ENCODE measurements around the gene BICRAL. TPM values are rescaled to one million over a fixed set of nuclear protein-coding genes. Genes with fewer than 3 reads are reported as not detected.

BICRAL gene
- total and polyA plus RNA-seq, 2 of the 4 experiments (the other 2 are of a cell fraction): 4.0 to 6.1 TPM

- no peaks in the 10 kb centered on the region for H3K27me3 ChIP-seq (ENCODE audit: control insufficient read depth, insufficient read depth, low read length)
- H2BK5ac ChIP-seq (ENCODE audit: low read depth, low read length, poor library complexity, severe bottlenecking): no peak overlapping the region
- no peak overlapping the region for H3K4me2 ChIP-seq (ENCODE audit: low read depth, low read length)
- WGBS, 2 experiments (ENCODE audit: extremely low coverage in 2 of 2, insufficient read length in 1 of 2): no CpG with 5 or more reads among the region's 3 CpGs
- TF ChIP-seq BHLHE40 (IDR thresholded peaks at IDR 0.05; ENCODE audit: low read depth, low read length) (no peak), MXI1 (IDR thresholded peaks at IDR 0.05; ENCODE audit: borderline replicate concordance, low read depth, low read length) (no peak), CTCF (conservative IDR thresholded peaks at IDR 0.05; ENCODE audit: low read depth, low read length) (no peak), NFE2L2 (IDR thresholded peaks at IDR 0.05; ENCODE audit: low read depth, low read length) (no peak), CHD1 (IDR thresholded peaks at IDR 0.05; ENCODE audit: low read depth, low read length) (no peak)
- H2AK9ac ChIP-seq (replicated peaks; ENCODE audit: low read depth, low read length, poor library complexity): no peak overlapping the region
- H3K14ac ChIP-seq (replicated peaks; ENCODE audit: low read depth, low read length): no peak overlapping the region
- H2BK120ac ChIP-seq (ENCODE audit: low read depth, low read length): no peak overlapping the region
- no peak overlapping the region for H3K23ac ChIP-seq (ENCODE audit: low read depth, low read length)
- no peak overlapping the region for H3K56ac ChIP-seq (ENCODE audit: extremely low read depth, insufficient read depth, low read length)
- BruUV-seq (replicated peaks): no TSS peak
- H2AFZ ChIP-seq (replicated peaks; ENCODE audit: low read length, poor library complexity): no peak overlapping the region
- no peaks in the 10 kb centered on the region for H3K36me3 ChIP-seq (ENCODE audit: control insufficient read depth, insufficient read depth, low read length)
- no peak overlapping the region for H3K4ac ChIP-seq (ENCODE audit: low read depth, low read length)
- intact Hi-C loops (cut with micrococcal nuclease): no loop called here
- H4K20me1 ChIP-seq (ENCODE audit: insufficient read depth, low read length): no peaks in the 10 kb centered on the region
- H4K91ac ChIP-seq (ENCODE audit: insufficient read depth, low read depth, low read length): no peak overlapping the region
- CTCF ChIA-PET: no interaction called here
- peaks cover 3% of the 10 kb centered on the region; the same call in 1 of the 2 replicates for H3K9me1 ChIP-seq (ENCODE audit: insufficient read depth, low read length)
- no peaks in the 10 kb centered on the region for H3K79me1 ChIP-seq (ENCODE audit: low read depth in 1 of 2, low read length in 2 of 2)
- in situ Hi-C loops (cut with MboI; ENCODE audit: low sequenced_read_pairs): no loop called here
- H3K4me1 ChIP-seq (ENCODE audit: control insufficient read depth, insufficient read depth, low read length): 0 out of 2 replicates have a peak, but pooled peaks cover 3% of the 10 kb centered on the region
- H3K4me3 ChIP-seq (ENCODE audit: insufficient read depth, low read depth, low read length): no peak overlapping the region
- no peak overlapping the region for H3K18ac ChIP-seq (ENCODE audit: low read depth, low read length)
- dilution Hi-C loops (cut with HindIII; ENCODE audit: low sequenced_read_pairs, unreplicated experiment): no loop called here
- H2BK15ac ChIP-seq (ENCODE audit: low read depth, low read length): no peak overlapping the region
- no peaks in the 10 kb centered on the region for H3K9me3 ChIP-seq (ENCODE audit: control insufficient read depth, insufficient read depth, low read length)
- ATAC-seq (ENCODE audit: low read depth) (no peak), DNase-seq (no peak)
- H2AK5ac ChIP-seq (ENCODE audit: low read depth, low read length): no peak overlapping the region
- H3K27ac ChIP-seq (ENCODE audit: insufficient read depth, low read length): no peak overlapping the region
- POLR2A ChIA-PET (ENCODE audit: unreplicated experiment): no interaction called here
- H4K5ac ChIP-seq (ENCODE audit: low read depth, low read length): no peak overlapping the region
- H3K9ac ChIP-seq (ENCODE audit: low read depth, low read length): no peak overlapping the region
- no peak overlapping the region for H4K8ac ChIP-seq (ENCODE audit: low read depth in 2 of 2, low read length in 2 of 2)
- no peak overlapping the region for H2BK20ac ChIP-seq (ENCODE audit: low read depth, low read length)
Observed at GRCh38 chr6:42735976-42736375, 45.9 kb upstream of the BICRAL start.
